K562 treated with DMSO at 1 percent for 4 hours (cell line): Measurements from ENCODE around the gene PRRT2. TPM values are rescaled to one million over a fixed set of nuclear protein-coding genes. Genes with fewer than 3 reads are reported as not detected.

Source experiments
- total RNA-seq: library from RNA; unstranded; fragments of 300-600 nt; gene quantifications from 2 replicates; pipeline ENCODE4 v1.2.3, GENCODE V29; 2022; ENCODE audit not compliant: insufficient read depth

PRRT2 gene
- 0.56 and 1.9 TPM in 2 replicates for total RNA-seq

DNA sequence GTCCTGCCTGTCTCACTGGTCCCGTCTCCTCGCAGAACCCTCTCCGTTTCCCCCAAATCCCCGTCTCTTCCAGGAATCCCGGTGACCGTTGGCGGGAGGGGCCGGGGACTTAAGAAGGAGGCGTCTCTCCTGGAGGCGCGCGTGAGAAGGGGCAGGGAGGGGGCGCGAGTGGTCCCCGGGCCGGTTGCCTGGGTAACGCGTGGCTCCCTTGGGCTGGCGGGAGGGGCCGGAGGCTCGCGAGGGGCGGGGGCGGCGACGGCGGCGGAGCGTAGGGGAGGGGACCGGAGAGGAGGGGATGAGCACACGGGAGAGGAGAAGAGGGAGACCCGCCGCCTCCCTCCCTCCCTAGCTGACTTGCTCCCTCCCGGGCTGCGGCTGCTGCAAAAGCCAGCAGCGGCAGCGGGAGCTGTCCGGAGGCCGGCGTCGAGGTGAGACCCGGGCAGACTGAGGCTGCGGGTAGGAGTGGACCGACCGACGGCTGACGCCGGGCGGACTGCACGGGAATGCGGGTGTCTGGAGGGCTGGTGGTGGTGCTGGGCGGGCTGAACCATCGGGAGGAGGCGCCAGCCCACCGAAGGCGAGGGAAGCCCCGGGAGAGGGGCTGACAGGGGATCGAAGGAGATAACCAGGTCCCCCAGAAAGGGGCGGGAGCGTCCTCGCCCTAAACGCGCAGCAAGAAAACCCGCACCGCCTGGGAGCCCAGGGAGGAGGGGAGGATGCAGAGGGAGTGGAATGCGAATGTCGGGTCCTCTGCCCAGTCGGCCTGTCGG lies at the start of gene PRRT2:
Gene PRRT2, plus strand, starts transcription at position 298 of the 770 bp plus-strand sequence. CDS start 862 bp downstream, outside the sequence.

DNA sequence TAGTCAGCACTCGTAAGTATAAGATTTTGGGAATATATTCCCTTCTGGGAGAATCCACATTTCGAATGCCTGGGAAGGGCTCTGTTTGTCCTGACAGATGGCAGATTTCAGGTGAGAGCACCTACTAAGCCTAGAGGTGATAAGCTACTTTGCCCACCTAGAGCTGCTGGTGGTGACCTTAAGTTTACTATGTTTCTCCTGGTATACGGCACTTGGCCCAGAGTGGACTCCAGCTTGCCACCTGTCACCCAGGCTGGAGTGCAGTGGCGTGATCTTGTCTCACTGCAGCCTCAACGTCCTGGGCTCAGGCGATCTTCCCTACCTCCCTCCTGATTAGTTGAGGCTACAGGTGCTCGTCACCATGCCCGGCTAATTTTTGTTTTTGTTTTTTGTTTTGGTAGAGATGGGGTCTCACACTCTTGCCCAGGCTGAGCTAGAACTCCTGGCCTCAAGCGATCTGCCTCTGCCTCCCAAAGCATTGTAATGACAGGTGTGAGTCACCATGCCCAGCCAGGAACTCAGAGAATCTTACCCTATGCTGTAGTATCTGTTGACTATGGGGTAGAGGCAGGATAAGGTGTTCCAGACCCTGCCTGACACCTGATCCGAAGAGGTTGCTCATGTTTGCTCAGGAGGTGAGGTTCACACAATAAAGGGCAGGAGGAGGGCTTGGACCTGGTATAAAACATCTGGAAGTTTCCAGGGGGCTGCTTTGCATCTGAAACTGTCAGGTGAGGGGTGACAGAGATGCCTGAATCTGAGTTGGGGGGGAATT lies 34.2 kb upstream of the PRRT2 start, which contains the start of gene ZG16:
Gene ZG16, plus strand, starts transcription at position 681 of the 775 bp plus-strand sequence. CDS start 1,011 bp downstream, outside the sequence.

DNA sequence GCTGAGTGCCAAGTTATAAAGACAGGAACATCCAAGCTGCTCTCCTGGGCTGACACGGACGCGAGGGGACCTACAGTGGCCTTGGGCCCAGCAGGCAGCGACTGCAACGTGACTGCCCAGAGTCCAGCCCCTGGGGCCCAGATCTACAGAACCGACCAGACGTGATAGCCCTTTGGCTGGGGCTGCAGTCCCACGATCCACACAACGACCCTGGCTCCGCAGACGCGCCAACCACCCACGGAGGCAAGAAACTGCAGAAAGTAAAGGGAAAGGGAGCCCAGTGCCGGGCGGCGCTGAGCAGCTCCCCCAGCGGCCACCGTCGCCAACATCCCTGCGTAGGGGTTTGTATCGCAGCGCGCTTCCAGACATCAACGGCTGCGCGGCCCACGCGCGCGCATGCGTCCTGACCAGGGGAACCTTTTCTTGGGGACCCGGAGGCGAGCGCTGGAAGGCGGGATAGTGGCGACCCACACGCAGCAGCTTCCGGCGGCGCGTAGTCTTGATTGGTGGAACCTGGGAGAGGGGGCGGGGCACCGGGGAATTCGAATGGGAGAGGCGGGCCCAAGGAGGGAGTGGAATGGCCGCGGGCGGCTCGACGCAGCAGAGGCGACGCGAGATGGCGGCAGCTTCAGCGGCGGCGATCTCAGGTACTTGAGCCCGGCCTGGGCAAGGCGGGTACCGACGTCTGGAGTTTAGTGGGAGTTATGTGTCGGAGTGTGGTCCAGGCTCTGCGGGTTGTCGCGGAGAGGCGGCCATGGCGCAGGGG lies 21.6 kb upstream of the PRRT2 start, which contains the start of gene KIF22:
Gene KIF22, plus strand, starts transcription at position 569 of the 766 bp plus-strand sequence. Its CDS starts 9 bp downstream, at position 578.

DNA sequence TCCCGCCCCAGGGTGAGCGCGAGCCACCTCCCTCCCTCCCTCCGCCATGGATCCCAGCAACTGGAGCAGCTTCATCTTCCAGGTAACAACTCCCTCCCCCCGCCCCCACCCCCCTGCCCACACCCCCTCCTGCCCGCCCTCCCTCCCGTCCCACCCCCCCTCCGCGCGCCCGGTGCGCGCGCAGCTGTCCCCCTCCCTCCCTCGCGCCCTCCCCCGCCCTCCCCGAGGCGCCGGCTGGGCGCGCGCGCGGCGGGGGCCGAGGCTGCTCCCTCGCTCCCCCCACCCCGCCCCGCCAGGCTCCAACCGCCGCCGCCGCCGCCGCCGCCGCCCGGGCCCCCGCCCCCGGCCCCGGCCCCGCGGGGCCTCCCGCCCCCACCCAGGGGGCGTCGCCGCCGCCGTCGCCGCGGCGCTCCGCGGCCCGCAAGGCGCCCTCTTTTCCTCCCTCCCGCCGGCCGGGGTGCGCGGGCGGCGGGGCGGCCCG lies 5.9 kb upstream of the PRRT2 start, which contains the start of gene MAZ:
Gene MAZ, plus strand, starts transcription at position 431 of the 481 bp plus-strand sequence. CDS start 173 bp downstream, outside the sequence.

DNA sequence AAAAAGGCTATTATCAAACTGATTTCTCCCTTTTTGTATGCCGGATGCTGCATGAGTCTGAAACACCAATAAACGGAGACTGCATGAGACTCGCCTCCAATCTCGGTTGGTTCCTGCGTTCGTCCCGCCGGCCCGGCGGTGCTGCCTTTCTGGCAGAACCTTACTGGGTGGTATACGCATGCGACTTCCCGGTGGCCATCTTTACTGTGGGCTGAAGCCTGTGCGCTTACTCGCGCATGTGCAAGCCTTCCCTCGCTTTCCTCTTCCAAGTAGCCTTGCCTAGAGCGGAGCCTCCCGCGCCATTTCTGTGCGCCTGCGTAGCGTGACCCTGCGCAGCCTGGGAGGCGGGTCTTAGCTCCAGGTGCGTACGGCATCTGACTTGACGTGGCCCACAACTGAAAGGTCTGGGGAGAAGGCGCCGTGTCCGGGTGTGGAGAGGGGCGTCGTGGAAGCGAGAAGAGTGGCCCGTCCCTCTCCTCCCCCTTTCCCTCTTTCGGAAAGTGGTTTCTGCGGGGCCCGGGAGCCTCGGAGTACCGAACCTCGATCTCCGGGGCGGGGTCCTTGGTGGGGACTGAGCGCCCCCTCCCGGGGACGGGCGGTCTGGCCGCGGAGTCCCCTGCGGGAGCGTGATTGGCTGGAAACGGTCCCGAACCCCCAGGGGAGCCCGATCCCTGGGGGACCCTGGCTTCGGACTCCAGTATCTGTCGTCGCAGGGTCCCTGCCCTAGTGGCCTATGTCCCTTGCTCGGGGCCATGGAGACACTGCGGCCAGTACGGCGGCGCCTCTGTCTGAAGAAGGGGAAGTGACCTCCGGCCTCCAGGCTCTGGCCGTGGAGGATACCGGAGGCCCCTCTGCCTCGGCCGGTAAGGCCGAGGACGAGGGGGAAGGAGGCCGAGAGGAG lies 4.0 kb downstream of the PRRT2 start, which contains the start of gene PAGR1:
Gene PAGR1, plus strand, starts transcription at position 360 of the 901 bp plus-strand sequence. Its CDS starts 374 bp downstream, at position 734.

DNA sequence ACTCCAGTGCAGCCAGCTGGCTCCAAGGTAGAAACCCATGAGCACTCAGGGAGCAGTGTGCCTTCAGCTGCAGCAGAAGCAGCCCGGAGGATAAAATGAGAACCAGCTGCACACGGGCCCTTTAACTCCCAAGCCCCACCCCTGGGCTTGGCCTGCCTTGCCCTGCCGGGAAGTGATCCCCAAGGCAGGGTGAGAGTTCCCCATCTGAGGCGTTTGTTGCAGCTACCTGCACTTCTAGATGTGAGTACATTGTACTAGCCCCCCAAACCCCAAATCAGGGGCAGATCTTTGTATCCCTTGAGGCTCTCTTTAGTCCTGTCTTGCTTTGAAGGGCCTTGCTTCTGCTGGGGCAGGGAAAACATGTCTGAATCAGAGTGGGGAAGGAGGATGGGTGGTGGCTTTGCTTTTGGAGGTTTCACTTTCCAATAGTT lies 8.3 kb downstream of the PRRT2 start, which contains the start of gene MVP:
Gene MVP, plus strand, starts transcription at position 192 of the 431 bp plus-strand sequence. CDS start 10,088 bp downstream, outside the sequence.

DNA sequence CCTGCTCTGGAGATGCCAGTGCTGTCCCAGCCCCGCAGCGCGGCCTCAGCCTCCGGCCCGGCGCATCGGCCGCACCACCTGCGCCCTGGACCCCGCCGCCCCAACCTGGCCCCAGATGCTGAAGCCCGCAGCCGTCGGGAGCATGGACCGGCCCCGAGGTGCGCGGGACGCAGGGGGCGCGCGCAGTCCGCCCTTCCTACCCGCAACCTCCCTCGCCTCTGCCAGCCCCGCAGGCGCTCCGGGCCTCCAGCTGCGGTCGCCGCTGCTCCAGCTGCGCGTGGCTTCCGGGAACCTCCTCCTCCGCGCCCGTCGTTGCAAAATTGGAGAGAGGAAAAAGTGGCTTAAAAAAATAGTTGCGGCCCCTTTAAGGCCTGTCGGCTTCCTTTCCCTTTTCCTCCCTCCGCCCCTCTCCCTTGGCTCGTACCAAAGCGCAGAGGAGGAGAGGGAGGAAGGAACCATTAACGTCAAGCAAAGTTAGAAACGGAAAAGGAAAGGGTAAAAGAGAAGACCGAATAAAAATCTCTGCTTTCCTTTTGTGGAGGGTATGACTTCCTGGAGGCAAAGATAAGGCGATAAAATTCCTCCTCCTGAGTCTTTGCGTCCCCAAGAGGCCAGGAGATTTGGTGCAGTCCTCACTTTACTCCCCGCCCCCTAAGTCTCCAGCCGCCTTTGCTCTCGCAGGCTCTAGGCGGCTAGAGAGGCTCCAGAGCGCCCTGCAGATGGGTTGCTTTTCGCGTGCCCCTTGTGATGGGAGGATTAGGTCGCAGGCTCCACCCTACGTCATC lies 51.1 kb downstream of the PRRT2 start, which contains the start of gene CDIPT:
Gene CDIPT, minus strand, starts transcription at position 343 of the 785 bp plus-strand sequence. CDS start 369 bp downstream, outside the sequence.

Other genes with a start within 250 kb of the PRRT2 start
- 78.9 and 139 TPM in 2 replicates for gene SPN, start 148.9 kb upstream of the PRRT2 start, total RNA-seq
- gene QPRT, start 133.0 kb upstream of the PRRT2 start, total RNA-seq, result 240 and 278 TPM in 2 replicates
- gene C16orf54, start 66.2 kb upstream of the PRRT2 start, total RNA-seq, result not detected in 2 replicates
- gene ZG16, start 33.9 kb upstream of the PRRT2 start, total RNA-seq, result not detected in 2 replicates
- gene KIF22, start 21.4 kb upstream of the PRRT2 start, total RNA-seq, result 108 and 120 TPM in 2 replicates
- gene MAZ, start 5.7 kb upstream of the PRRT2 start, total RNA-seq, result 332 and 398 TPM in 2 replicates
- 18.3 and 23.1 TPM in 2 replicates for gene PAGR1, start 4.0 kb downstream of the PRRT2 start, total RNA-seq
- gene MVP, start 8.3 kb downstream of the PRRT2 start, total RNA-seq, result 5.2 and 6.8 TPM in 2 replicates
- 76.7 and 91.4 TPM in 2 replicates for gene CDIPT, start 51.0 kb downstream of the PRRT2 start, total RNA-seq
- gene SEZ6L2, start 87.4 kb downstream of the PRRT2 start, total RNA-seq, result 2.0 and 2.6 TPM in 2 replicates
- not detected in 2 replicates for gene ASPHD1, start 88.3 kb downstream of the PRRT2 start, total RNA-seq
- 25.5 and 29.5 TPM in 2 replicates for gene KCTD13, start 114.0 kb downstream of the PRRT2 start, total RNA-seq
- 135 and 156 TPM in 2 replicates for gene TMEM219, start 149.9 kb downstream of the PRRT2 start, total RNA-seq
- 38.2 and 41.0 TPM in 2 replicates for gene TAOK2, start 161.7 kb downstream of the PRRT2 start, total RNA-seq
- gene HIRIP3, start 183.4 kb downstream of the PRRT2 start, total RNA-seq, result 17.1 and 21.6 TPM in 2 replicates
- gene INO80E, start 184.0 kb downstream of the PRRT2 start, total RNA-seq, result 82.3 and 93.3 TPM in 2 replicates
- gene DOC2A, start 198.8 kb downstream of the PRRT2 start, total RNA-seq, result 0.90 and 3.2 TPM in 2 replicates
- gene C16orf92, start 211.0 kb downstream of the PRRT2 start, total RNA-seq, result not detected in 2 replicates
- 1.1 and 1.9 TPM in 2 replicates for gene TLCD3B, start 219.1 kb downstream of the PRRT2 start, total RNA-seq